ENCODE data around the gene CERS6.

CERS6 gene

DNA sequence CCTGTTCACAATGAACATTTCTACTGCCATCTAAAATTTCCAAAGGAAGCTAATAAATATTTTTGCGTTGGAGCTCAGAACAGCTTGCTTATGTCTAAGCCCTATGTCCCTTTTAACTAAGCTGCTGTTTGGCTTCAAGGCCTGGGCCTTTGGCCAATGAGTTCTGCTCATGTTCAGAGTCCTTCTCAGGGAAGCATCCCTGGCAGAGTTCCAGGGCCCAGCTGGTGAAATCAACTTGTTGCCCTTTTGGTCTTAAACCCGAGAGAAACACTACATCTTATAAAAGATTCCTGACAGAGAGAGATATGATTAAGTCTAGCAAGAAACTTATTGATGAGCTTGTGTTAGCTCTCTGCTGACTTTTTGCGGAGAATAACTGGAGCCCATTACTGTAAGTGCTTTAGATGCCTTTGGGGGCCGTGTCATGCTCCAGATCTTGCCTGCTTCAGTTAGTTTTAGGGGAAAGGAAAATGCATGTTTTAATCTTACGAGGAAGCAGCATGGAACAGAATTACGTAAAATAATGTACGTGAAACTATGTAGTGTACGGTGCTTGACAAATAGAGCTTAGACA is 243.9 kb downstream of the CERS6 start:
- TF ChIP-seq CTCF (IDR thresholded peaks at IDR 0.05; ENCODE audit: insufficient read depth, low read length, missing control alignments) = no peak
- ChIA-PET CTCF (interaction anchor here (1.4 to 2.3 kb wide), 4 partner anchors 8 to 352 kb away, joined by 3 to 16 read pairs (median 4); no protein-coding TSS in a partner anchor), POLR2A (no interaction called here)

GRCh38 chr2:168700615-168701245 is 244.7 kb downstream of the CERS6 start:
- ChIA-PET POLR2A (no interaction called here), CTCF (interaction anchor here (1.4 to 2.3 kb wide), 3 partner anchors 9 to 353 kb away, joined by 3 to 16 read pairs (median 3); no protein-coding TSS in a partner anchor)
- no peak for DNase-seq (ENCODE audit: low read depth, low spot score)
- no peak for TF ChIP-seq CTCF (IDR thresholded peaks at IDR 0.05; ENCODE audit: insufficient read depth, low read length, missing control alignments)
- H3K4me3 ChIP-seq (ENCODE audit: low read depth, low read length) = no peak overlapping the region

More for the DNA sequence above, 243.9 kb downstream of the CERS6 start:
- DNase-seq (ENCODE audit: low read depth, low spot score) = peak; percentile 31
- no peak overlapping the region for H3K4me3 ChIP-seq (ENCODE audit: low read depth, low read length)

GRCh38 chr2:168702579-168702978 is 246.5 kb downstream of the CERS6 start:
- no peak overlapping the region for H3K4me3 ChIP-seq (ENCODE audit: low read depth, low read length)
- CTCF ChIA-PET = interaction anchor here (0.9 to 5.6 kb wide), 2 partner anchors 10 to 355 kb away, joined by 3 to 87 read pairs; no protein-coding TSS in a partner anchor
- DNase-seq (ENCODE audit: low read depth, low spot score) = no peak
- POLR2A ChIA-PET = no interaction called here
- TF ChIP-seq CTCF (IDR thresholded peaks at IDR 0.05; ENCODE audit: insufficient read depth, low read length, missing control alignments) = no peak

DNA sequence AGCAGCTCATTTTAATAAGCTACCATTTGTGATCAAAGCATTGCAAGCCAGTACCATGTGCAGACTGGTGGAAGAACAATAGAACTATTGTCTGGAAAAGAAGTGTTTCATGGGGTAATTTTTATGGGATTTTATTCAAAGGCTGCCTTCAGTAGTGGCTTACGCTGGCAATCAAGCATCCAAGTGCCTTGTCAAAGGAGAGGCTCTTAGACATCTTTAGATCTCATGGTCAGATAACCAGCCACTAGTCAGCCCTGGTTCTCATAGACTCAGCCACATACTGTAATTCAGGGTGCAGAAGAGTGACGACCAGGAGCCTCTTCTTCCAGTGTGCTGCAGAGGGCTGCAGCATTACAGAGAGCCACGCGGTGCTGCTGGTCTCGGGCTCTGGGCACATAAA is 247.9 kb downstream of the CERS6 start:
- ChIA-PET POLR2A (no interaction called here), CTCF (interaction anchor here (0.6 to 5.6 kb wide), 6 partner anchors 9 to 357 kb away, joined by 3 to 87 read pairs (median 3); no protein-coding TSS in a partner anchor)
- DNase-seq (ENCODE audit: low read depth, low spot score) = no peak
- H3K4me3 ChIP-seq (ENCODE audit: low read depth, low read length) = no peak overlapping the region
- TF ChIP-seq CTCF (IDR thresholded peaks at IDR 0.05; ENCODE audit: insufficient read depth, low read length, missing control alignments) = no peak

GRCh38 chr2:168705534-168706470 is 249.7 kb downstream of the CERS6 start:
- DNase-seq (ENCODE audit: low read depth, low spot score) = no peak
- POLR2A ChIA-PET = no interaction called here
- peak; percentile 9 for TF ChIP-seq CTCF (IDR thresholded peaks at IDR 0.05; ENCODE audit: insufficient read depth, low read length, missing control alignments)
- CTCF ChIA-PET = interaction anchor here (0.9 to 5.6 kb wide), 14 partner anchors 8 to 450 kb away, joined by 3 to 87 read pairs (median 5); no protein-coding TSS in a partner anchor
- no peak overlapping the region for H3K4me3 ChIP-seq (ENCODE audit: low read depth, low read length)
